ENCODE results near the gene LEMD3. TPM values are rescaled to one million over a fixed set of nuclear protein-coding genes. Genes with fewer than 3 reads are reported as not detected.

LEMD3 gene
- total RNA-seq, 1 experiment from 2014 or later, result 26.9 TPM

- in situ Hi-C loops (cut with HindIII; ENCODE audit: low pct_unique_long_range_greater_than_20kb, low sequenced_read_pairs), result no loop called here
- BruUV-seq (replicated peaks), result no TSS peak
- no peaks in the 10 kb centered on the region; the same call in 1 of the 2 replicates for H3K4me1 ChIP-seq (ENCODE audit: control insufficient read depth, insufficient read depth, low read length)
- no peak for ATAC-seq
- H3K9me3 ChIP-seq (ENCODE audit: control insufficient read depth, insufficient read depth, low read depth, low read length), result no peaks in the 10 kb centered on the region
- TF ChIP-seq TCF7L2 (IDR thresholded peaks at IDR 0.05; ENCODE audit: low read depth, low read length) (no peak), POLR2AphosphoS5 (IDR thresholded peaks at IDR 0.05; ENCODE audit: low read depth, low read length) (no peak), REST (IDR thresholded peaks at IDR 0.05; ENCODE audit: insufficient read depth in 1 of 2, low read depth in 2 of 2, low read length in 1 of 2) (no peak), SIN3A (IDR thresholded peaks at IDR 0.05; ENCODE audit: borderline replicate concordance, insufficient read depth, low read depth, low read length) (no peak), CTCF (IDR thresholded peaks at IDR 0.05) (no peak)
- ChIA-PET POLR2A (interaction anchor here (0.6 kb wide), 1 partner anchor 376 kb away, joined by 3 read pairs; no protein-coding TSS in a partner anchor), CTCF (no interaction called here)
- intact Hi-C loops (cut with micrococcal nuclease; ENCODE audit: unreplicated experiment), result no loop called here
- DNase-seq (ENCODE audit: low read depth, low spot score), result no peak
- H3K4me3 ChIP-seq (ENCODE audit: low read depth in 2 of 2, low read length in 2 of 2), result no peak overlapping the region
- no peaks in the 10 kb centered on the region for H3K36me3 ChIP-seq (ENCODE audit: control insufficient read depth, insufficient read depth, low read length)
- no peak overlapping the region for H3K27ac ChIP-seq (ENCODE audit: low read length)
- H3K27me3 ChIP-seq (ENCODE audit: control insufficient read depth, insufficient read depth, low read length), result no peaks in the 10 kb centered on the region
Measured at GRCh38 chr12:65208964-65209654, 39.7 kb downstream of the LEMD3 start.

- H3K9me3 ChIP-seq (ENCODE audit: control insufficient read depth, insufficient read depth, low read depth, low read length), result no peaks in the 10 kb centered on the region
- ATAC-seq (no peak), DNase-seq (ENCODE audit: low read depth, low spot score) (no peak)
- in situ Hi-C loops (cut with HindIII; ENCODE audit: low pct_unique_long_range_greater_than_20kb, low sequenced_read_pairs) (no loop called here), intact Hi-C loops (cut with micrococcal nuclease; ENCODE audit: unreplicated experiment) (no loop called here)
- ChIA-PET CTCF (no interaction called here), POLR2A (interaction anchor here (0.6 kb wide), 1 partner anchor 376 kb away, joined by 3 read pairs; no protein-coding TSS in a partner anchor)
- TF ChIP-seq CTCF (IDR thresholded peaks at IDR 0.05) (no peak), POLR2AphosphoS5 (IDR thresholded peaks at IDR 0.05; ENCODE audit: low read depth, low read length) (no peak), SIN3A (IDR thresholded peaks at IDR 0.05; ENCODE audit: borderline replicate concordance, insufficient read depth, low read depth, low read length) (no peak)
- H3K27ac ChIP-seq (ENCODE audit: low read length), result no peak overlapping the region
- no TSS peak for BruUV-seq (replicated peaks)
- no peaks in the 10 kb centered on the region for H3K27me3 ChIP-seq (ENCODE audit: control insufficient read depth, insufficient read depth, low read length)
- no peaks in the 10 kb centered on the region for H3K36me3 ChIP-seq (ENCODE audit: control insufficient read depth, insufficient read depth, low read length)
- no peaks in the 10 kb centered on the region; the same call in 1 of the 2 replicates for H3K4me1 ChIP-seq (ENCODE audit: control insufficient read depth, insufficient read depth, low read length)
- no peak overlapping the region for H3K4me3 ChIP-seq (ENCODE audit: low read depth in 2 of 2, low read length in 2 of 2)
Measured at GRCh38 chr12:65209655-65210043, 40.3 kb downstream of the LEMD3 start.
